Measurements from ENCODE around the gene PSME3.
A peak's percentile ranks its signal among the peaks of the same experiment; 100 is the strongest.
"Not testable (repeated sequence)": the region's sequence is repeated elsewhere in the genome, so short reads cannot be mapped to it uniquely, and the experiment has no call there.

The PSME3 gene

GRCh38 chr17:42883802-42884558 lies 50.8 kb downstream of the PSME3 start:
- TF ChIP-seq, protein P1, sequence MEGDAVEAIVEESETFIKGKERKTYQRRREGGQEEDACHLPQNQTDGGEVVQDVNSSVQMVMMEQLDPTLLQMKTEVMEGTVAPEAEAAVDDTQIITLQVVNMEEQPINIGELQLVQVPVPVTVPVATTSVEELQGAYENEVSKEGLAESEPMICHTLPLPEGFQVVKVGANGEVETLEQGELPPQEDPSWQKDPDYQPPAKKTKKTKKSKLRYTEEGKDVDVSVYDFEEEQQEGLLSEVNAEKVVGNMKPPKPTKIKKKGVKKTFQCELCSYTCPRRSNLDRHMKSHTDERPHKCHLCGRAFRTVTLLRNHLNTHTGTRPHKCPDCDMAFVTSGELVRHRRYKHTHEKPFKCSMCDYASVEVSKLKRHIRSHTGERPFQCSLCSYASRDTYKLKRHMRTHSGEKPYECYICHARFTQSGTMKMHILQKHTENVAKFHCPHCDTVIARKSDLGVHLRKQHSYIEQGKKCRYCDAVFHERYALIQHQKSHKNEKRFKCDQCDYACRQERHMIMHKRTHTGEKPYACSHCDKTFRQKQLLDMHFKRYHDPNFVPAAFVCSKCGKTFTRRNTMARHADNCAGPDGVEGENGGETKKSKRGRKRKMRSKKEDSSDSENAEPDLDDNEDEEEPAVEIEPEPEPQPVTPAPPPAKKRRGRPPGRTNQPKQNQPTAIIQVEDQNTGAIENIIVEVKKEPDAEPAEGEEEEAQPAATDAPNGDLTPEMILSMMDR (IDR thresholded peaks at IDR 0.05; ENCODE audit: low read depth, low read length) = no peak
- DNase-seq (ENCODE audit: low read depth in 2 of 2) = no peak
- H3K4me3 ChIP-seq (replicated peaks in 1 of 2; ENCODE audit: low read depth in 2 of 2, low read length in 2 of 2) = no peak overlapping the region

- not testable (repeated sequence) for H3K4me3 ChIP-seq (replicated peaks in 1 of 2; ENCODE audit: low read depth in 2 of 2, low read length in 2 of 2); DNase-seq (ENCODE audit: low read depth in 2 of 2)
Measured at GRCh38 chr17:42885806-42886205, 52.6 kb downstream of the PSME3 start.

DNA sequence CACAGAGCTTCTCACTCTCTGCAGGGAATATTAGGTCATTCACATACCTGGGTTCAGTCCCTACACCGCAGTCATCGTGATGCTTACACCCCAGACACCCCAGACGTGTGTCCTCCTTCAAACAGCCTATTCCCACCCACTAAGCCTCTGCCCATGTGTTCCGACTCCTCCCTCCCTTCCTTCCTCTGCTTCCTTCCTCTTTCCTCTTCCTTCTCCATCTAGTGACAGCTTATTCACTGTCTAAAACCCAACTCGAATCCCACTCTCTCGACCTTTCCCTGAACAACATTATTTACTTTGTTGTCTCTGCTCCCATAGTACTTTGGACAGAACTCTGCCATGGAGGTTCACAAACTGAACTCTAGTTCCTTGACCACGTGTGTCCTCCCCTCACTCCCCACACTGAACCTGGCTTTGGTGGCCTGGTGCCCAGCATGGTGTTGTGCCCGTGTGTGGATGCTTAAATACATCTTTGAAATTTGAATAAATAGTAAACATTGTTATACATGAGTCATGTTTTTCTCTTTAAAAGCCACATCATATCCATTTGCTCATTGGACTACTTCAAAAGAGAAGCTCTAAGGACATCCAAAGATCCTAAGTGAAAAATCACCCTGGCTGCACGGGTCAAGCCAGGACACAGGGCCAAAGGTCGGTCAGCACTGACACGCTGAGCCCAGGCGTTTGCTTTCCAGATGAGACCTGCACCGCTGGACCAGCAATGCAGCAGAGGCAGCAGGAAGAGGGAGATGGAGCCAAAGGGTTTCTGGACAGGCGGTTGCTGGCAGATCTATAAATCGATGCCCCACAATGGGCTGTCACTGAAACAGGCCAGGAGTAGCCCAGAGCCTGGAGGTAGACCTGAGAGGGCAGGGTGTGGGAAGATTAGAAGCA lies 53.3 kb downstream of the PSME3 start:
- H3K4me3 ChIP-seq (replicated peaks in 1 of 2; ENCODE audit: low read depth in 2 of 2, low read length in 2 of 2) = no peak overlapping the region
- DNase-seq (ENCODE audit: low read depth in 2 of 2) = no peak
- TF ChIP-seq, protein P1 (IDR thresholded peaks at IDR 0.05; ENCODE audit: low read depth, low read length) = no peak

GRCh38 chr17:42889809-42890208 lies 56.6 kb downstream of the PSME3 start:
- no peak for DNase-seq (ENCODE audit: low read depth in 2 of 2)
- TF ChIP-seq, protein P1 (IDR thresholded peaks at IDR 0.05; ENCODE audit: low read depth, low read length) = no peak
- H3K4me3 ChIP-seq (replicated peaks in 1 of 2; ENCODE audit: low read depth in 2 of 2, low read length in 2 of 2) = no peak overlapping the region

DNA sequence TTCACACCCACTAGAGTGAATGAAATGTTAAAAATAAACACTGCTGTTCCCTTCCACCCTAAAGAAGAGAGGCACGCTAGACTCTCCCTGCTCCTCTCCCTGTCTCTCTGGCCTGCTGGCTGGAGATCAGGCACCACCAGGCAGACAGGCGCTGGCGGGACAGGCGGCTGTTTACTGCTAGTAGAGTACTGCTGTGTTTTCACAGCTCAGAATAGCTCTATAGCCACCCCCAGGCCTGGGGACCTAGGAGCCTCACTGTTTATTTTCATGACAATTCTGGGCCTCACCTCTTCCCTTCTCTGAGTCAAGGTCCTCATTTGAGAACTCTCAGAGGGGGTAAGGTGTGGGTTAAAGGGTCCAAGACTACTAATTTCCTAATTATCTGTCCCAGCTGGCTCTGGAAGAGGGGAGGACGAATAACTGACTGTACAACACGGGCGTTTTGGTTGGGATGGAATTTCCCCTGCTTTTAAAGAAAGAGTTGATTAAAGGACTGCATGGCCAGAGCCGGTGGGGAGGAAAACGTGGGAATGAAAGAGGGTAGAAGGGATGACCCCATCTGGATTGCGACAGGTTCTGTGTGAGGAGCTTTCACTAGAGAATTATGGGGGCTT lies 58.4 kb downstream of the PSME3 start:
- TF ChIP-seq, protein P1 (IDR thresholded peaks at IDR 0.05; ENCODE audit: low read depth, low read length) = no peak
- no peak overlapping the region for H3K4me3 ChIP-seq (replicated peaks in 1 of 2; ENCODE audit: low read depth in 2 of 2, low read length in 2 of 2)
- DNase-seq (ENCODE audit: low read depth in 2 of 2) = peak; percentile 13

- H3K4me3 ChIP-seq (replicated peaks in 1 of 2; ENCODE audit: low read depth in 2 of 2, low read length in 2 of 2) = no peak overlapping the region
- TF ChIP-seq, protein P1 (IDR thresholded peaks at IDR 0.05; ENCODE audit: low read depth, low read length) = no peak
- DNase-seq (ENCODE audit: low read depth in 2 of 2) = peak in 1 of 2 donors; percentile 39
Measured at GRCh38 chr17:42893359-42893758, 60.2 kb downstream of the PSME3 start.
